ENCODE results near the gene P2RY11. TPM values are rescaled to one million over a fixed set of nuclear protein-coding genes. Genes with fewer than 3 reads are reported as not detected.
A peak's percentile ranks its signal among the peaks of the same experiment; 100 is the strongest.

Gene P2RY11
- total RNA-seq, 1 experiment from 2014 or later, result 0.96 TPM

GRCh38 chr19:10113964-10114650 is 2.6 kb downstream of the P2RY11 start:
- no peak for DNase-seq (ENCODE audit: low read depth)

- no peak for DNase-seq (ENCODE audit: low read depth)
Measured at GRCh38 chr19:10114651-10115391, 3.3 kb downstream of the P2RY11 start.

- no peak for DNase-seq (ENCODE audit: low read depth)
Measured at GRCh38 chr19:10115392-10116084, 4.0 kb downstream of the P2RY11 start.

GRCh38 chr19:10116085-10116865 is 4.8 kb downstream of the P2RY11 start:
- no peak for DNase-seq (ENCODE audit: low read depth)

GRCh38 chr19:10116866-10117616 is 5.5 kb downstream of the P2RY11 start:
- no peak for DNase-seq (ENCODE audit: low read depth)

GRCh38 chr19:10118960-10119359 is 7.5 kb downstream of the P2RY11 start:
- no peak for DNase-seq (ENCODE audit: low read depth)

- peak; percentile 93 for DNase-seq (ENCODE audit: low read depth)
Measured at GRCh38 chr19:10120538-10121189, 9.2 kb downstream of the P2RY11 start.

- DNase-seq (ENCODE audit: low read depth), result peak; percentile 67
Measured at GRCh38 chr19:10122045-10122444, 10.6 kb downstream of the P2RY11 start.

- DNase-seq (ENCODE audit: low read depth), result no peak
Measured at GRCh38 chr19:10124429-10124828, 12.9 kb downstream of the P2RY11 start.

- DNase-seq (ENCODE audit: low read depth), result no peak
Measured at GRCh38 chr19:10126213-10126639, 14.7 kb downstream of the P2RY11 start.

GRCh38 chr19:10132905-10133304 is 21.4 kb downstream of the P2RY11 start:
- no peak for DNase-seq (ENCODE audit: low read depth)

- DNase-seq (ENCODE audit: low read depth), result no peak
Measured at GRCh38 chr19:10133596-10133995, 22.1 kb downstream of the P2RY11 start.

GRCh38 chr19:10134040-10134439 is 22.5 kb downstream of the P2RY11 start:
- no peak for DNase-seq (ENCODE audit: low read depth)

- no peak for DNase-seq (ENCODE audit: low read depth)
Measured at GRCh38 chr19:10135551-10136334, 24.2 kb downstream of the P2RY11 start.

GRCh38 chr19:10136936-10137335 is 25.4 kb downstream of the P2RY11 start:
- DNase-seq (ENCODE audit: low read depth), result no peak

GRCh38 chr19:10137751-10138682 is 26.5 kb downstream of the P2RY11 start:
- no peak for DNase-seq (ENCODE audit: low read depth)

- no peak for DNase-seq (ENCODE audit: low read depth)
Measured at GRCh38 chr19:10138879-10139795, 27.6 kb downstream of the P2RY11 start.

- no peak for DNase-seq (ENCODE audit: low read depth)
Measured at GRCh38 chr19:10139952-10140351, 28.5 kb downstream of the P2RY11 start.
